Spinal cord (tissue), 10 donors: Measurements from ENCODE around the gene RGS9. TPM values are rescaled to one million over a fixed set of nuclear protein-coding genes. Genes with fewer than 3 reads are reported as not detected.

Experiments used
- DNase-seq, 6 donors: peaks; one replicate each; pipeline versions ENCODE4 v3.0.0 to v3.0.0-alpha.2; 2013 to 2015; ENCODE audit warnings: low spot score in 6 of 6, low read depth in 4 of 6
- H3K27ac ChIP-seq: one replicate; pipeline ENCODE4 v1.5.1; 2013; ENCODE audit warnings: low read depth, low read length, control low read depth
- H3K27me3 ChIP-seq: one replicate; pipeline ENCODE4 v1.6.1; 2013; ENCODE audit warnings: low read length; ENCODE audit not compliant: control insufficient read depth, insufficient read depth
- H3K36me3 ChIP-seq: one replicate; pipeline ENCODE4 v1.6.1; 2013; ENCODE audit warnings: low read length; ENCODE audit not compliant: control insufficient read depth, insufficient read depth
- H3K4me1 ChIP-seq: one replicate; pipeline ENCODE4 v1.6.1; 2013; ENCODE audit warnings: low read length; ENCODE audit not compliant: control insufficient read depth, insufficient read depth
- H3K4me3 ChIP-seq: one replicate; pipeline ENCODE4 v1.5.1; 2013; ENCODE audit warnings: low read depth, low read length, control low read depth
- H3K9me3 ChIP-seq: one replicate; pipeline ENCODE4 v1.6.1; 2013; ENCODE audit warnings: low read length; ENCODE audit not compliant: control insufficient read depth, insufficient read depth
- WGBS: methylation state at CpG from one replicate; pipeline ENCODE4 v1.1.5; 2013; ENCODE audit warnings: missing lambda C conversion rate; ENCODE audit not compliant: insufficient coverage; 5-methylcytosine and 5-hydroxymethylcytosine counted together
- polyA plus RNA-seq, 2 donors: library from polyadenylated mRNA; unstranded; fragments of 120-200 nt; gene quantifications; one replicate each; pipeline ENCODE4 v1.2.1, GENCODE V29; 2013; ENCODE audit not compliant: insufficient read length in 2 of 2
- total RNA-seq, 2 donors: library from RNA; depleted of rRNA in 1 of 2; stranded (reverse); fragments of 120-200 nt in 1 of 2; fragments of >200 nt in 1 of 2; gene quantifications; one replicate each; pipeline versions ENCODE4 v1.2.3 to v1.2.4, GENCODE V29; 2013 to 2014
- donor health status: healthy.

RGS9 gene
- total and polyA plus RNA-seq, 4 donors = 19.1 to 42.4 (median 37.2) TPM

DNA sequence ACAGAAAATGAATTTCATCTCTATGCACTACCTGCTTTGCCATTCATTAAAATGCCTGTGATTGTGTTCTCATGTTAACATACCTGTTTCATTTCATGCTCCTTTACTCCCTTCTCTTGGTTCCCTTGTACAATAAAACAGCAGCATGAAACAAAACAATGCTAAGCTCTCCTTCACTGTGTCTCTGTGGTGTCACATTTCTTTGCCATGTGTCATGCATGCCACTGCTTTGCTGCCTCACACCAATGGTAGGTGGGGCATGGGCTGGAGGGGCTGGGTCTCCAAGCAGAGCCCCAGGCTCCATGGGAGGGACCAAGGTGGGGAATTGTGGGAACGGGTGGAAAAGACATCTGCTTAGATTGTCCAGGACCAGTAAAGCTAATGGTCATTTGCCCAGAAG is 83.6 kb downstream of the RGS9 start:
- WGBS = 70% methylated on average over 1 of the region's 1 CpG
- no peaks in the 10 kb centered on the region for H3K9me3 ChIP-seq
- no peaks in the 10 kb centered on the region for H3K4me1 ChIP-seq
- H3K27me3 ChIP-seq = no peaks in the 10 kb centered on the region
- no peak overlapping the region for H3K27ac ChIP-seq
- DNase-seq = no peak
- no peak overlapping the region for H3K4me3 ChIP-seq
- H3K36me3 ChIP-seq = peaks cover 6% of the 10 kb centered on the region

DNA sequence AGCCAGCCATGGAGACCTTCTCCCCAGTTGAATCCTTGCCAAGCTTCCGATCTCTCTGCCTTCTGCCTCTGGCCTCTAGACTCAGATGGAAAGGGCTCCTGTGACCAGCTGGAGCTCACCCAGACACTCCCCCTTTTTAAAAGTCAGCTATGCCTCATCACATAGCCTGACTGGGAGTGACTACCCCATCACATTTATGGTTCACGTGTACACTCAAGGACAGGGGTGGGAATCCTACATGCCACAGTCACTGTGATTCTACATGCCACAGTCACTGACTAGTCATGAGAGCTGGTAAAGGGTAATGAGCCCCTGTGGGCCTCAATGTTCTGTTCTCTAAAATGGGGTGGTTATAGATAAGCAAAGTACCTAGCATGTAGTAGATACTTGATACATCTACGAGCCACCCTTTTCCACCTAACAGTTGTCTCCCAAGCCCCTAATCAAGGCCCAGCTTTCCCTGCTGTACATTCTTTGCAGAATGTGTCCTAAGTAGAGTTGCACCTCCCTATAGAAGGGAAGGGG is 85.1 kb downstream of the RGS9 start:
- WGBS = 60% methylated on average over 1 of the region's 3 CpGs
- no peak overlapping the region for H3K27ac ChIP-seq
- no peaks in the 10 kb centered on the region for H3K4me1 ChIP-seq
- H3K27me3 ChIP-seq = no peaks in the 10 kb centered on the region
- no peak for DNase-seq
- H3K4me3 ChIP-seq = no peak overlapping the region
- peaks cover 6% of the 10 kb centered on the region for H3K36me3 ChIP-seq
- H3K9me3 ChIP-seq = no peaks in the 10 kb centered on the region

DNA sequence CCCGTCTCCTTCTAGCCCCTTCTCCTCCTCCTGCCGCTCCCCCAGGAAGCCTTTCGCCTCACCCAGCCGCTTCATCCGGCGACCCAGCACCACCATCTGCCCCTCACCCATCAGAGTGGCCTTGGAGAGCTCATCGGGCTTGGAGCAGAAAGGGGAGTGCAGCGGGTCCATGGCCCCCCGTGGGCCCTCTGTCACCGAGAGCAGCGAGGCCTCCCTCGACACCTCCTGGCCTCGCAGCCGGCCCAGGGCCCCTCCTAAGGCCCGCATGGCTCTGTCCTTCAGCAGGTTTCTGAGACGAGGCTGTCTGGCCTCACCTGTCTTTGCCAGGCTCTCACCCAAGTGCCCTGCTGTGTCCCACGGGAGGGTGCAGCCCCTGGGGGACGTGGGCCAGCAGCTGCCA is 87.9 kb downstream of the RGS9 start:
- Histone ChIP-seq H3K4me3 (no peak overlapping the region), H3K36me3 (peaks cover 6% of the 10 kb centered on the region), H3K27ac (no peak overlapping the region), H3K4me1 (peaks cover 5% of the 10 kb centered on the region), H3K9me3 (no peaks in the 10 kb centered on the region), H3K27me3 (no peaks in the 10 kb centered on the region)
- WGBS = 86% methylated on average over 17 of the region's 18 CpGs
- no peak for DNase-seq

DNA sequence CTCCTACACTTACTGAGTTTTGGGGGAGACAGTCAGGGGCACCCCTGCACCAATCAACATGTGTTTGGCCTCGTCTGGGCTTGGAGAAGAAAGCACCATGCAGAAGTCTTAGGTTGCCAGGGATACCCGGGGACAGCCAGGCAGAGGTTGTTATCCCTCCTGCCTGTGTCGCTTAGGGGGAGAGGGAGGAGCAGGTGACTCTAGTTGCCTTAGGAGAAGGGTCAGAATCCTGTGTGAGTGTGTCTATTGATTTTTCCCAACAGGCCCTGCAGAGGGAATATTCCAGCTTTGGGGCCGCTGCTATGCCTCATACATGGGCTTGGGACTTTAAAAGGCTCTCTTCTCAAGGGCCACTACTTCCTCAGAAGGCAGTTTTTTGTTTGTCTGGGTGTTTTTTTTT is 89.1 kb downstream of the RGS9 start:
- no peak overlapping the region for H3K27ac ChIP-seq
- no peak for DNase-seq
- H3K9me3 ChIP-seq = no peaks in the 10 kb centered on the region
- H3K4me1 ChIP-seq = peaks cover 5% of the 10 kb centered on the region
- H3K4me3 ChIP-seq = no peak overlapping the region
- no peaks in the 10 kb centered on the region for H3K27me3 ChIP-seq
- H3K36me3 ChIP-seq = peaks cover 6% of the 10 kb centered on the region
- 50% methylated on average over 3 of the region's 4 CpGs for WGBS

DNA sequence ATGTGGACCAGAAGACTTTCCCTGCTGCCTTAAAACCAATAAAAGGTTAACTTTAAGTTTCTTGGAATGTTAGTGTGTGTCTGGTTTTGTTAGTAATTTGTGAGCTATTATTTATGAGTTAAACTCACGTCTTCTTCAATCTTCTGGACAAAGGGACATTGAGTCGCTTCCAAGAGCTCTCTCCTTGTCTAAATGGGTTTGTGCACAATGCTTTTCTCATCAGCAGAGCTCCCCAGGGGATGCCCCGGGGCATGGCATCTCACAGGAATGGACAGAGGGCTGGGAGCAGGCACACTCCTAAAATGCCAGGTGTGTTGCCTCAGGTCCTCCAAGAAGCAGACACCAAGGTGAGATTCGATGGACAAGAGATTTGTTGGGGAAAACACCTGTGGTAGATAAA is 90.5 kb downstream of the RGS9 start:
- 59% methylated on average over 3 of the region's 4 CpGs for WGBS

DNA sequence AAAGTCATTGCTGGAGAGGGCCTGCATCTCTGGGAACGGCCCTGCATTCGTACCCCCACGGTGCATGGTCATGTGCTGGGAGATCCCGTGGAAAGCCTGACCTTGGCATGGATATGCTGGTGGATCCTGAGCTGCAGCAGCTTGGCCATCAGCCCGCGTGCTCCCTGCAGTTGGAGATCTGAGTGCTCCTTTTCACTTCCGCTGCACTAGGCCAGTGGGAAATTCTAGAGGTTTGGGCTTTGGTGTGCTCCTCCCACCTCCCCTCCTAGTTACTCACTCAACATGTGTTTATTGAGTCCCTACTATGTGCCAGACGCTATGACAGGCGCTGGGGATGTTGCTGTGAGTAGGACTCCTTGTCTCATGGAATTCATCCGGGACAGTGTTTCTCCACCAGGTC is 91.1 kb downstream of the RGS9 start:
- Histone ChIP-seq H3K27ac (no peak overlapping the region), H3K27me3 (no peaks in the 10 kb centered on the region), H3K4me1 (peaks cover 23% of the 10 kb centered on the region), H3K36me3 (peaks cover 6% of the 10 kb centered on the region), H3K4me3 (no peak overlapping the region), H3K9me3 (no peaks in the 10 kb centered on the region)
- 88% methylated on average over 7 of the region's 10 CpGs for WGBS
- no peak for DNase-seq

More for the DNA sequence above, 90.5 kb downstream of the RGS9 start:
- peaks cover 6% of the 10 kb centered on the region for H3K36me3 ChIP-seq
- H3K4me1 ChIP-seq = peaks cover 17% of the 10 kb centered on the region
- no peak overlapping the region for H3K27ac ChIP-seq
- H3K9me3 ChIP-seq = no peaks in the 10 kb centered on the region
- no peak overlapping the region for H3K4me3 ChIP-seq
- H3K27me3 ChIP-seq = no peaks in the 10 kb centered on the region
- no peak for DNase-seq

DNA sequence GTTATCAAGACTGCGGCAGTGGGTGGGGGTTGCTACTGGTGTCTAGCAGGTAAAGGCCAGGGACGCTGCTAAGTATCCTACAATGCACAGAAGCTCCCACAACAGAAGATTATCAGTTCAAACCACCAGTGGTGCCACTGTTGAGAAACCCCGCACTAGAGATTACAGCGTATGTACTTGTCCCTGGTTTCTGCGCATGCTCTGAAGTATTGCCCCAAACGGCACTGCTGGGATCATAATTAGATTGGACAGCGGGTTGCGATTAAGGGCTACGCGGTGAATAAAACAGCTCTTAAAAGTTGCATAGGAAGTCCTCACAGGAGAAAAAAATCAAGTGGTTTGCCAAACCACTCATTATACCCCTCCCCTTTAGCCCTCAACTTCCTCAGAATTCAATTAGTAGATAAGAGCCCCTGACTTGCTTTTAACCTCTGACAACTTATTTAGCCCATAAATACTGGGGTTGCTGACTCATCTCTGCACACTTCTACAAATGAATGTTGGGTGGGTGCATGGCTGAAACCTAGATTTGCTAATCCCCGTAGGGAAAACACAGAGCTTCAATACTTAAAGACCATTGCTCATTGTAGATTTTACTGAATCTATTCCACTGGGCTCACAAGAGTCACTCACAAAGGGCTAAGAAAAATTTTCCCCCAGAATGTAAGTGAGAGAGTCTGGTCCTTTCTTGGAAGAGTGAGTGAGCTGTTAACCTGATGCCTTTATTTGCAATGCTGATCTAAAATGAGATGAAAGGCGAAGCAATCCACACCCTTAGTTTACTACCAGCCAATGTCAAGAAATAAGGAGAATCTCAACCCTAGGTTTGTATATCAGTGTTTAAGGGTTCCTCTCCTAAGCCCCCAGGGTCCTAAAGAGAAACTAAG is 91.8 kb downstream of the RGS9 start:
- no peak overlapping the region for H3K4me3 ChIP-seq
- H3K27ac ChIP-seq = no peak overlapping the region
- no peaks in the 10 kb centered on the region for H3K9me3 ChIP-seq
- peaks cover 6% of the 10 kb centered on the region for H3K36me3 ChIP-seq
- peak in 1 of 6 donors; percentile 54 for DNase-seq
- WGBS = 79% methylated on average over 8 of the region's 12 CpGs
- H3K27me3 ChIP-seq = no peaks in the 10 kb centered on the region
- peaks cover 23% of the 10 kb centered on the region for H3K4me1 ChIP-seq

DNA sequence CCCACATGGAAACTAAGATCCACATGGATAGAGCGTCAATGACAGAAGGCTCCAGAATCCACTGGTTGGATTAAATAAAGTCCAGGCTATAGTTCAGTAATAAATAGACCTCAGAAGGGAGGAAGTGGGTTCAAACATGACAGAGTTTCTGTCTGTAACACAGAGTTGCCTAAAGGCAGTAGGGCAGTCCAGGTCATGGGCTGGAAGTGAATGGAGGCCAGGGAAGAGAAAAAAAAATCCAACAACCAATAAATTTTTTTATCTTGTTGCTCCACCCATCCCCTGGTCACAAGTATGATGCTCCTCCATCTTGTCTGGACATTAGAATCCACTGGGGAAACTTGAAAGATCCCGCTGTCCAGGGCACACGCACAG is 92.4 kb downstream of the RGS9 start:
- H3K9me3 ChIP-seq = no peaks in the 10 kb centered on the region
- WGBS = 92% methylated on average over 2 of the region's 3 CpGs
- H3K4me3 ChIP-seq = no peak overlapping the region
- peaks cover 23% of the 10 kb centered on the region for H3K4me1 ChIP-seq
- H3K27me3 ChIP-seq = no peaks in the 10 kb centered on the region
- H3K36me3 ChIP-seq = peaks cover 6% of the 10 kb centered on the region
- no peak overlapping the region for H3K27ac ChIP-seq
- DNase-seq = no peak

DNA sequence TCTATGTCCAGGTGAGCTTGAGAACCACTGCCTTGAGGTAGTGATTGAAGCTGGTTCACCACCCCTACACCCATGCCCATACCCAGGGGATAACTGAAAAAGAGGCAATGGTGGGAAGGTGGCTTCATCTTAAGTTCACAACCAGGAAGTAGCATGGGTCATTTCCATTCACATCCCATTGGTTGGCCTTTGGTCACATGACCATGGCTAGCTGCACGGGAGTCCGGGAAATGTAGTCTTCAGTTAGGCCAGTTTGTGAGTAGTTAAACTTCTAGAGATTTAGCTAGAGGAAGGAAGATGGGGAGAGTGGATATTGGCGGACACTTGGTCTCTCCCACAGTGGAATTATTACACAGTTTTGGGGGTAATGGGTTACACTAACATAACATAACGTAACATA is 92.9 kb downstream of the RGS9 start:
- DNase-seq = no peak
- no CpG with 5 or more reads among the region's 4 CpGs for WGBS
- peaks cover 4% of the 10 kb centered on the region for H3K36me3 ChIP-seq
- no peaks in the 10 kb centered on the region for H3K9me3 ChIP-seq
- H3K27ac ChIP-seq = no peak overlapping the region
- H3K4me1 ChIP-seq = peaks cover 23% of the 10 kb centered on the region
- H3K4me3 ChIP-seq = no peak overlapping the region
- no peaks in the 10 kb centered on the region for H3K27me3 ChIP-seq

DNA sequence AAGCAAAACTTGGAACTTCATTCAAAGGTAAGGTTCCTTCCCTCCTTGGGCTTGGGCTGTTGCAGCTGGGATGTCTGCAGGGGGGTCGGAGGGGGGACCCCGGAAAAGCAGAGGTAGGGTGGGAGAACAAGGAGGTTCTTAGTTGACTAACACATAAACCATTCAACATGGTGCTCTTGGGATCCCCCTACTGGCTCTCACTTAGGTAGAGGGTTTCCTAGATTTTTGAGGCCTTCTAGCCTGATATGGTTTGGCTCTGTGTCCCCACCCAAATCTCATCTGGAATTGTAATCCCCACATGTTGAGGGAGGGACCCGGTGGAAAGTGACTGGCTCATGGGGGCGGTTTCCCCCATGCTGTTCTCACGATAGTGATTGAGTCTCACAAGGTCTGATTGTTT is 93.9 kb downstream of the RGS9 start:
- Histone ChIP-seq H3K4me3 (no peak overlapping the region), H3K9me3 (no peaks in the 10 kb centered on the region), H3K4me1 (peaks cover 23% of the 10 kb centered on the region), H3K27me3 (no peaks in the 10 kb centered on the region), H3K27ac (no peak overlapping the region), H3K36me3 (no peaks in the 10 kb centered on the region)
- DNase-seq = no peak
- no CpG with 5 or more reads among the region's 5 CpGs for WGBS
